ENCODE measurements around the gene DESI2.

GRCh38 chr1:244659694-244660093 lies 6.8 kb downstream of the DESI2 start:
- TF ChIP-seq CTCF (conservative IDR thresholded peaks at IDR 0.05; ENCODE audit: low read depth, low read length), result no peak
- no peak for TF ChIP-seq EZH2 (IDR thresholded peaks at IDR 0.05; ENCODE audit: low read length, unreplicated experiment)
- TF ChIP-seq EZH2phosphoT487 (IDR thresholded peaks at IDR 0.05; ENCODE audit: borderline replicate concordance, low read length), result no peak

Data from PC-3 (cell line).